Stimulated activated CD4-positive, alpha-beta T cell treated with anti-CD3 and anti-CD28 coated beads, Interleukin-1b, Interleukin-23, amount 100 ng/mL, for 4 hours (primary cell): ENCODE measurements around the gene TAF4B.

Experiments
- DNase-seq, 2 donors: peaks; one replicate each; pipeline ENCODE4 v3.0.0-alpha.2; 2020; ENCODE audit warnings: low read depth in 2 of 2

TAF4B gene

DNA sequence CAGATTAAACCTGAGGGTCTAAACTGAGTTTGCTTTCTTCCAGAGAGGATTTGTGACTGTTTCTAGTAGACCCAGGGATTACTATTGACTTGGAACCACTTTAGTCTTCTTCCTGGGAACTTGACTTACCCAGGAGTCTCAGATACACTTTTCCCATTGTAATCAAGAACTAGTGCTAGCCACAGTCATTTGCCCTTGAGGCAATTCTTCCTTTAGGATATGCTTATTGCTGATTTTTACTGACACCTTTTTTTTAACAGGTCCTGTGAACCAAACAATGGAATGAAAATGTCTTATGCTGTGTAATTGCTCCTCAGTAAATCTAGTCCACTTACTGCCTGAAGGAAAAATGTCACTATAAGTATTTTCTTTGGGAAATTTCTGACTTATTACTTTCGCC lies 78.3 kb downstream of the TAF4B start:
- DNase-seq, result no peak

DNA sequence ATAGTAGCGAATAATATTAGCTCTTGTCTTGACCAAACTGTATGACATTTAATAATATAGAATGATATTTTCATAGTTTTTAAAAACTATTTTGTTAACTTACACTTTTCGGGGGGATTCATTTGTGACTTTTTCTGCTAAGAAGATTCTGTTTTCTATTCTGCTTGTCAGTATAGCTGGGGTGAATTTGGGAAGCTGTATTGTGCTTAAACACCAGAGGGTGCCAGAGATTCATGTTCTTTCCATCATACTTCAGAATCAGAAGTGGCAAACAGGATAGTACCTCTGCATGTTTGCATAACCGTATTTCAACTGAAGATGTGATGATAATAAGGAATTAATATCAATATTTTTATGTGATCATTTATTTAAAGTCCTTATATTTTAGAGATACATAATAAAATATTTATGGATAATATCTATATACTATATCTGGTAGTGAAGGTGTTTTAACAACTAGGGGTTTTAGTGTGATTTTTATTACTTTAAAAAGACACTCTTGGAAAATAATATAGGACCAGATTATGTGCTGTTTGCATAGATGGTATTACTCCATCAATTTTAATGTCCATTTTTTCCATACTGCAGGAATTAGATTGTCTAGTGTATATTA lies 81.0 kb downstream of the TAF4B start:
- no peak for DNase-seq

DNA sequence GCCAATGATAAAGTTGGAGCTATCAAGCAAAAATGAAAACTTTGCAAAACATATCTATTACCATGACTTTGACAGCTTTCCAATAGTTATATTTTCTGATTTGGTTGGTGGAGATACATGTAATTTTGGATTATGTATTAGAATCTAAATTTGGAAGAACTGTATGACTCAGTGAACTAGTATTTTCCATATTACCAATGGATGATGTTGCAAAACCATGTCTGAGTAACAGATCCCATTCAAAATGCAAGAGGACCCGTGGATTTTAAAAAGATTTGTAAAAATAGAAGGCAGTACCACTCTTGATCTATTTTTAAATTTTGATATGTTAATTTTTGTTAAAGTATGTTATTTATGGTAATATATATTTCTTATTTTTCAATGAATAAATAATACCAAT lies 83.0 kb downstream of the TAF4B start:
- DNase-seq, result no peak

DNA sequence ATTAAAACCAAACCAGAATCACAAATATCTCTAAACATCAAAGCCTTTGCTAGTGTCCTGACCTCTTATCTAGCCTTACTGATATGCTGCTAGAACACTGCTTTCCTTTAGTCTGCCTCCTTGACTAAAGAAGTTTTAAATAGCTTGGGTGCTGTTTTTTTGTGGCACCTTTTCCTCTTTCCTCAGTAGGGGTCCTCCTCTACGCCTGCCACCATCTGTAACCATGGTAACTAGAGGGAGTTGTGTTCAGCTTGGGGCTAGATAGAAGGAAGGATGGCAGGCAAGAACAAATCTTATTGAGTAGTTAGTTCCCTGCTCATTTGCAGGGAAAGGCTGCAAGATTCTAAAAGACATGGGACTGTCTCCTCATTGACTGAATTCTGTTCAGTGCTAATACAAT lies 86.0 kb downstream of the TAF4B start:
- no peak for DNase-seq

DNA sequence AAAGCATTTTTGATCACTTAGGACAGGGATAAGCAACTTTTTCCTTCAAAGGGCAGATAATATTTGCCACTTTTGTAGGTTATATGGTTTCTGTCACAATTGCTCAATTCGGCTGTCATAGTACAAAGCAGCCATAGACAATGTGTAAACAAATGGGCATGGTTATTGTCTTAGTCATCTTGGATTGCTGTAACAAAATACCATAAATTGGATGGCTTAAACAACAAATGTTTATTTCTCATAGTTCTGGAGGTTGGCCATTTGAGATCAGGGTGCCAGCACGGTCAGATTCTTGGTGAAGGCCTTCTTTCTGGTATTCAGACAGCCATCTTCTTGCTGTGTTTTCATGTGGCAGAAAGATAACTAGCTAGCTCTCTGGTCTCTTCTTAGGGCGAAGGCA lies 91.2 kb downstream of the TAF4B start:
- DNase-seq, result no peak

DNA sequence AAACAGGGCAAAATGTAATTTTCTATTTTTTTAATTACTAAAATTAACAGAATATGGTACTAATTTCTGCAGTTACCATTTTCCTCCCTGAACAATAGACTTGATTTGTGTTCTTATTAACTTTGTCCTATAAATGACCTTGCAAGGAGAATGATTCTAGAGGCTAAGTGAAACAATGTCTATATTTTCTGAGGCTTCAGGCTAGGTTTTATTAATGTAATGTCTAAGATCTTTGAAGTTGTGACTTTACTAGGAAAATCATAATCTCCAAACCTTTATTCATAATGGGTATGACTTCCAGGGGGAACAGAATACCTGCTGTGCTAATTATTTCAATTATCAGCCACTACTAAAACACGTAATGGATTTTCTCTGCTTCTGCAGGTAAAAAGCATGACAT lies 94.4 kb downstream of the TAF4B start:
- DNase-seq, result no peak

DNA sequence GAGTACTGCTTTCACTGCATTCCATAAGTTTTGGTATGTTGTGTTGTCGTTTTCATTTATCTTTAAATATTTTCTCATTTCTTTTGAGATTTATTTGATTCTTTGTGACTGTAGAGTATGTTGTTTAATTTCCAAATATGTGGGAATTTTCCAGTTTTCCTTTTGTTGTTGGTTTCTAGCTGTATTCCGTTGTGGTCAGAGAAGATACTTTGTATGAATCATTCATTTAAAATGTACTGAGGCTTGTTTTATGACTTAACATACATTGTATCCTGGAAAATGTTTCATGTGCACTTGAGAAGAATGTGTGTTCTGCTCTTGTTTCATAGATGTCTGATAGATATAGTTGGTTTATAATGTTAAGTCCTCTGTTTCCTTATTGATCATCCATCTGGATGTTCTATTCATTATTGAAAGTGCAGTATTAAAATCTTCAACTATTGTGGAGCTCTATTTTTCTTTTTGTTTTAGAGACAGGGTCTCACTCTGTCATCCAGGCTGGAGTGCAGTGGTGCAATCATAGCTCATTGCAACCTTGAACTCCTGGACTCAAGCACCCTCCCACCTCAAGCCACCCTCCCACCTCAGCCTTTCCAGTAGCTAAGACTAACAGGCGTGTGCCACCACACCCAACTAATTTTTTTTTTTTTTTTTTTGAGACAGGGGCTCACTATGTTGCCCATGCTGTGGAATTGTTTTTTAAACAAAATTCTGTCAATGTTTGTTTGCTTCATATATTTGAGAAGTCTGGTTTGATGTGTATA lies 96.8 kb downstream of the TAF4B start:
- DNase-seq, result no peak

DNA sequence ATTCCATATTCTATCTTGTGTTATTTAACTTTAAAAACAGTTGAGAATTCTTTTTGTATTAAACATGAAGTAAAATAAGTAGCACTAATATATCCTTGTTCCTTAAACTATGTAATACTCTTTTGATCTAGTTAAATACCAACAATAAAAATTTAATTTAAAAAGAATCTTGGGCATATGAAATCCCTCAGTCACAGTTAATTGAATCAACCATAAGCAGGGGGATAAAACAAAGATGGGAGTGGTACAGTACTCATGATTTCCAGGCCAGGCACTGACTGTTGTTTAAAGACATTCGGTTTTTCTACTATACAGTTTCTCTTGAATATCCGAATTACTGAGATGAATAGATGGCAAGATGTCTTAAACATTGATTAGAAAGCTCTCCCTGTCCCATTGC lies 99.5 kb downstream of the TAF4B start:
- no peak for DNase-seq

DNA sequence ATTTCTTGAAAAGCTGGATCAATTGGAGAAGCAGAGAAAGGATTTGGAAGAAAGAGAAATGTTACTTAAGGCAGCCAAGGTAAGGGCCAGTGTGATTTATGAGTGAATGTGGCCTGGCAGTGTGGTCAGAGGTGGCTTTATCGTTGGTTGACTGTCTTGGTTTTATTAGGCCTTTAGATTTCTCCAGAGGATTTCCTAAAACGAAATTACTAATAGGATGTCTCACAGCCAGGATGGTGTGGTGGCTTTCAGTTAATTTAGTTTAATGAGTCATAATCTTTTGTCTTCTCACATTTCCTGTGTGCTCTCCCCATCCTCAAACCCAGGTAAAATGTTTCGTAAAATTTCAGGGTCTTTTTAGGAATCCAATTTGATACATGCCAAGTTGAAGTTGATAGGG lies 100.8 kb downstream of the TAF4B start:
- no peak for DNase-seq

DNA sequence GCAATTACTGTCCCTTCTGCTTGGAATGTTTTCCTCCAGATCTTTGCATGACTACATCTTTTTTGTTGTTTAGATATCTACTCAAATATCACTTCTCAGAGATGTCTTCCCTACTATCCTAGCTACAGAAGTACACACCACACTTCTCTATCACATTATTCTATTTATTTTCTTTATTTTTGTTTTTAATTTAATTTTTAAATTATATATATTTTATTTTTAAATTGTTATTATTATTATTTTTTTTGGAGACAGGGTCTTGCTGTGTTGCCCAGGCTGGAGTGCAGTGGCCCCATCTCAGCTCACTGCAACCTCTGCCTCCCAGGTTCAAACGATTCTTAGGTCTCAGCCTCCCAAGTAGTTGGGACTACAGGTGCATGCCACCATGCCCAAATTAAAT lies 106.7 kb downstream of the TAF4B start:
- DNase-seq, result no peak

DNA sequence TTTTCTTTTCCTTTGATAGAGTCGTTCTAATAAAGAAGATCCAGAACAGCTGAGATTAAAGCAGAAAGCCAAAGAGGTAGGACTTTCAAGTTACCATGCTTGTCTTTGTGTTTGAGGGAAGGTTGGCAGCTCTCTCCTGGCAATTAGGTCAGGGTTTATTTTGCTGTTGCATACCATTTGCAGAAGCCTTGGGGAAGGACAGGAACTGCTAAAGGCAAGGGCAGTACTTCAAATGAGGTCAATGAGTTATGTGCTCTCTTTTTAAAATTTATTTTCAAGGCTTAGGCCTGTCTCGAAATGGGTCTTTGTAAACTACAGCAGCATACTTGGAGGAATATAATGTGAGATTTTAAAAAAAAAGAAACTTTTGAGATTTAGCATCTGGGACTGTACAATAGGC lies 108.9 kb downstream of the TAF4B start:
- no peak for DNase-seq

DNA sequence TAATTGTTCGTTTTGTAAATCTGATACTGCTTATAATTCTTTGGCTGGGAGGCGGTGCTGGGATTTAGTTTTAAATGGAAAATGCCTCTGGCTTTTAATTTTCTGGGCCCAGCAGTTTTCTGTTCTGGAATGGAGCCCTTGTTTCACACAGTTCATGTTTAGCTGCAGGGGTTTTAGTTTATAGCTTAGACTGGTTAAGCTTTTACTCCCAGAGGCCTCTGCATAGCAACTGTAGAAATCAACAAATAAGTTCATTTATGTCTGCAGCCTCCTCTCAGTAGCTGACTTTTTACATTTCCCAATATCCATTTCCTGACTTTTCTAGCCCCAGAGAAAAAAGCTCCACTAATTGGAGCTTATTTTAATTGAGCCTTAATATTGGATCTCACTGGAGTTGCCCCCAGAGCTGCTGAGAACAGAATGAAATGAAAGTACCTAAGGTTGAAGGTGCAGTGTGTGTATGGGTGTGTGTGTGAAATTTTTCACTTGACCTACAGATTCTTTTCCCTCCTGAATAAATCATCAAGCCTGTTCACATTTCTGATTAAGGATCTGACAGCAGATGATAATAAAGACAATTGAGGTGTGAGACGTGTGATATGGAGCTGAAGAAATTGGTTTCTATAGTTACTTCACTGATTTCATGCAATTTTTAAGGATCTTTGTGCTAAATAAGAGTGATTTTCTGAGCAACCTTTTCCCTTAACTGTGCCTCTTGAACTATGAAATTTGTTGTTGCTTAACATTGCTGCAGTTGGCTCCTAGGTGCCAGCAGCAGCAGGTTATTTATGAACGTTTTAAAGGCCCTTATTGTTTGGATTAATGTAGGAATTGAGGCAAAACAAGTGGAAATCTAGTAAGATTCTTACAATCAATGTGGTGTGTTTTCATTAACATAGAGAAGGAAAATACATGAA lies 109.6 kb downstream of the TAF4B start:
- no peak for DNase-seq

DNA sequence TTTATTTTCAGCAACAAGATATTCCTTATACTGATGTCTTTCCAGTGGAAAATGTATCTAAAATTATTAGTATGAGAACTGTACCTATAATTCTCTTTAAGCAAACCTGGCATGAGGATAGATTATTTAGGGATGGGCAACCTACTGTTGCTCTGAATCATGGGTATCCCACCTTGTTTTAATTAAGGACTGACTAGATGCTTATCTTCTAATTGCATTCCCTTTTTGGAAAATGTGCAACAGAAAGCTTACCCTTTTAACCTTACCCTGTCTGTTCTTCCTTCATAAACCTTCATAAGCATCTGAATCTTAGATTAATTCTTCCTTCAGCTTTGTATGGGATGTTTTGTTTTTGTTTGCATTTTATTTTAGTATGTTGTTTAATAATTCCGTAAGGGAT lies 110.3 kb downstream of the TAF4B start:
- DNase-seq, result no peak

DNA sequence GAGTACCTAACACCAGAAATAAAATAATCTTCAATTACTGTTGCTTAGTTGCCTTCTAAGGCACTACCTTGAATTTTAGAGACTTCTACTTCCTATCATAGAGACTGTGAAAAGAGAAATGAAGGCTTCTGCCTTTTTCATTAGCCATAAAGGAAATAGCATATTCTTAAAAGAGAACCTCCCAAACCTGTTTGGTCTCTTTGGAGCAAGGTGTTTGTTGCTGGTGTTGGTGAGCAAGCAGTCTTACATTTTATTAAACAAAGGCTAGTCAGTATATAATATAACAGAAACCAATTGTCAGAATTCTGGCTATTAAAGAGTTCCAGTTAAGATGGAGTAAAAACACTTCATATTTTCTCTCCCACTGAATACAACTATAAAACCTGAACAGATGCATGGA lies 116.4 kb downstream of the TAF4B start:
- no peak for DNase-seq

DNA sequence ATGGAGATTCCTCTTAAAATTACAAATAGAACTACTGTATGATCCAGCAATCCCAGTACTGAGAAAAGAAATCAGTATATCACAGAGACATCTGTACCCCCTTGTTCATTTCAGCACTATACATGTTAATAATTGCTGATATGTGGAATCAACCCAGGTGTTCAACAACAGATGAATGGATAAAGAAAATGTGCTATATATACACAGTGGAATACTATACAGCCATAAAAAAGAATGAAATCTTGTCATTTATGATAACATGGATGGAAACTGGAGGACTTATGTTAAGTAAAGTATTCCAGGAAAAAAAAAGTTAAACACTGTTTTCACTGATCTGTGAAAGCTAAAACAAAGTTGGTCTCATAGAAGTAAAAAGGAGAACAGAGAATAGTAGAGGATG lies 124.7 kb downstream of the TAF4B start:
- DNase-seq, result no peak

DNA sequence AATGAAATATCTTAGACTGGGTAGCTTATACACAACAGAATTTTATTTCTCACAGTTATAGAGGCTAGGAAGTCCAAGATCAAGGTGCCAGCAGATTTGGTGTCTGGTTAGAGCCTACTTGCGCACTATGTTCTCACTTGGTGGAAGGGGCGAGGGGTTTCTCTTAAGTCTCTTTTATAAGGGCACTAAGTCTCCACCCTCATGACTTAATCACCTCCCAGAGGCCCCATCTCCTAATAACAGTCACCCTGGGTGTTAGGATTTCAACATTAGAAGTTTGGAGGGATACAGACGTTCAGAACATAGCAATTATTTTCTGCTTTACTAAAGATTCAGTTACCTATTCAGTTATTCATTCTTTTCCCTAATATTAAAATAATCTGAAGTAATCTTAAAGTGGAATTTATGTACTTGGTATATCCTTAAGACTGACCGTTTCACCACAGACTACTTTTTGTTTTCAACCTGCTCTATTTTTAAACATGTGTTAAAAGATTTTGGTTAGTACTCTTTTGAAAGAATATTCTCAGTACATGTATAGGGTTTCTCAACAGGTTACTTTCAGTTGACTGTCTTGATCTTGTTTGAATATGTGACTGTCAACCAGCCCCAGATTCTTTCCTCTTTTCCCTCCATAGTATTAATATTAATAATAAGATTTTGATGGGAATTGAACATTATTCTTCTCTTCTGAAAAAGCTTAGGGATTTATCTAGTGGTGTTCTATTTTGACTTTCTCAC lies 130.0 kb downstream of the TAF4B start:
- no peak for DNase-seq

DNA sequence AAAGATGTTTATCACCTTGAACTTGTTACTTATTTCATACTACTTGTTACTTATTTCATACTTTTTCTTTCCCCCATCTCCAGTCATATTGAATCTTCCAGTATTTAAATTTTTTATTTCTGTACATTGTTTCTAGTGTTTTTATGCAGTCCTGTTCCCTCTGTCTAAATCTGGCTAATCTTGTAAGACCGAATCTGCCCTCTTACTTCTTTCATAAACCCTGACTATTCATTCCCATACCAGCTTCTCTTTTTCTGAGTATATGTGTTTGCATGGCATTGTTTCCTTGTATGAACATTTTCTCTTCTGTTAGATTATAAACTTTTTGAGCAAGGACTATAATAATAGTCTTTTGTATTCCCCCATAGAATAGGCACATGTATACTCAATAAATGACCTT lies 131.7 kb downstream of the TAF4B start:
- no peak for DNase-seq

DNA sequence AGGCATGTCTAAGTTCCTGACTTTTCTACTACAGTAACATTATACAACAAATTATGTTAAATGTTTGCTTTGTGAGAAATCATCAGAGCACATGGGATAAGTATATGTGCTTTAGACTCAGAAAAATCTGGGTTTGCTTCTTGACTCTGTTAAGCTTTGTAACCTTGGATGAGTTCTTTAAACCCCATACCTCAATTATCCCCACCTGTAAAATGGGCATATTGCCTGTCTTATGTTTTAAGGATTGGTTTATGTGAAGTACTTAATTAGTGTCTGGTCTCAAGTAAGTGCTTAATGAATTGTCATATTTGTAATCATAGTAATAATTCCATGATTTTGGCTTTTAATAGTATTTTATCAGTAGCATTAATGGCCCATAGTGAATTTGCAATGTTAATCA lies 135.8 kb downstream of the TAF4B start:
- no peak for DNase-seq

DNA sequence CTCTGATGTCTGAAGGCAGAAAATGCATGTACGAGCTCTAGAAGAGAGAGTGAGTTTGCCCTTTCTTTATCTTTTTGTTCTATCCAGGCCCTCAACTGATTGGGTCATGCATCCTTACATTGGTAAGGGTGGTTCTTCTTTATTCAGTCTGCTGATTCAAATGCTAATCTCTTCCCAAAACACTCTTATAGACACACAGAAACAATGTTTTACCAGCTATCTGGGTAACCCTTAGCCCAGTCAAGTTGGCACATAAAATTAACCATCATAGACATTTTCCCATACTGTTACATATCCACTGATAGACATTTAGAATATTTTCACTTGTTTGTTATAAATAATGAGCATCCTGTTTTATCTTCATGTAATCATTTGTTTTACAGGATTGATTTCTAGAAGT lies 141.2 kb downstream of the TAF4B start:
- no peak for DNase-seq

DNA sequence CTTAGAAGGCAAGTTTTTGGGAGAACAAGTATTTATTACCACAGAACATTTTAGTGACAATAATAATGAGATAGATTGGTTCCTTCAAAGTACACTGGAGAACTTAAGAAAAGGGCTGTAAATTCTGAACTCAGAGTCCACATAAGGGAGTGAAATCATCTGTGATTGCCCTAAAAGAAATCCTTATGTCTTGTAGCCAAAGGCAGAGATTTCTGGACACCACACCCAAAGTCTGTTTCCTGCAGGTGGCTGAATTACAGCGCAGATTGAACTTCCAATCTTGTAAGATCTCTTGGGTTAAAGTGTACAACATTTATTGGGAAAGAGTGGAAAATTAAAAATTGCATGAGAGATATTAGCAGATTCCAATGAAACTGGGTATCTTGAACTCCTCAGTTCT lies 143.8 kb downstream of the TAF4B start:
- DNase-seq, result no peak

DNA sequence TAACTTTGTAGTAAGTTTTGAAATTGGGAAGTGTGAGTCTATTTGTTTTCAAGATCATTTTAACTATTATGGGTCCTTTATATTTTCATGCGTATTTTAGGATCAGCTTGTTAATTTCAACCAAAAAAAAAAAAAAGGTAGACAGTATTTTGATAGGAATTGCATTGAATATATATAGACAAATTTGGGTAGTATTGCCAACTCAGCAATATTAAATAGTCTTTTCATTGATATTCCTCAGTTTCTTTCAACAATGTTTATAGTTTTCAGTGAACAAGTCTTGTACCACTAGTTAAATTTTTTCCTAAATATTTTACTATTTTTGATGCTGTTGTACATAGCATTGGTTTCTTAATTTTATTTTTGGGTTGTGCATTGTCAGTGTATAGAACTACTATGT lies 149.9 kb downstream of the TAF4B start:
- no peak for DNase-seq

DNA sequence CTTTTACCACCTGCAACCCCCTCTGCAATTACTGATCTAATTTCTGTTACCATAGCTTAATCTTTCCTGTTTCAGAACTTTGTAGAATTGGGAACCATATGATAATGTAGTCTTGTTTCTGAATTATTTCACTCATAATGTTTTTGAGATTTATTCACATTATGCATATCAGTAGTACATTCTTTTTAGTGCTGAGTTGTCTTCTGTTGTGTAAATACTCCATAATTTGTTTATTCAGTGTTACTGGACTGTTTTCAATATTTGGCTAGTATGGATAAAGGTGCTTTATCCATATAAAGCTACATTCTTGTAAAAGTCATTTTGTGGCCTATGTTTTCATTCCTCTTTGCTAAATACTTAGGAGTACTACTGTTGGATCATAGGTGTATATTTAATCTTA lies 152.5 kb downstream of the TAF4B start:
- DNase-seq, result no peak
